ENCODE data around the gene GABRR2.

GRCh38 chr6:89252907-89253306 lies 62.2 kb downstream of the GABRR2 start:
- TF ChIP-seq, protein P1, sequence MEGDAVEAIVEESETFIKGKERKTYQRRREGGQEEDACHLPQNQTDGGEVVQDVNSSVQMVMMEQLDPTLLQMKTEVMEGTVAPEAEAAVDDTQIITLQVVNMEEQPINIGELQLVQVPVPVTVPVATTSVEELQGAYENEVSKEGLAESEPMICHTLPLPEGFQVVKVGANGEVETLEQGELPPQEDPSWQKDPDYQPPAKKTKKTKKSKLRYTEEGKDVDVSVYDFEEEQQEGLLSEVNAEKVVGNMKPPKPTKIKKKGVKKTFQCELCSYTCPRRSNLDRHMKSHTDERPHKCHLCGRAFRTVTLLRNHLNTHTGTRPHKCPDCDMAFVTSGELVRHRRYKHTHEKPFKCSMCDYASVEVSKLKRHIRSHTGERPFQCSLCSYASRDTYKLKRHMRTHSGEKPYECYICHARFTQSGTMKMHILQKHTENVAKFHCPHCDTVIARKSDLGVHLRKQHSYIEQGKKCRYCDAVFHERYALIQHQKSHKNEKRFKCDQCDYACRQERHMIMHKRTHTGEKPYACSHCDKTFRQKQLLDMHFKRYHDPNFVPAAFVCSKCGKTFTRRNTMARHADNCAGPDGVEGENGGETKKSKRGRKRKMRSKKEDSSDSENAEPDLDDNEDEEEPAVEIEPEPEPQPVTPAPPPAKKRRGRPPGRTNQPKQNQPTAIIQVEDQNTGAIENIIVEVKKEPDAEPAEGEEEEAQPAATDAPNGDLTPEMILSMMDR (IDR thresholded peaks at IDR 0.05): no peak
- TF ChIP-seq POLR2A (IDR thresholded peaks at IDR 0.05): no peak
- no peak for TF ChIP-seq POLR2AphosphoS5 (IDR thresholded peaks at IDR 0.05)
- no peak for TF ChIP-seq EP300 (IDR thresholded peaks at IDR 0.05)
